AG04449 (cell line): ENCODE results near the gene OXSR1.

Experiments used
- CTCF ChIA-PET: fragments of 350-600 bp; formaldehyde crosslinking; extraction: SDS; loops from one replicate; lab custom pipeline; 2021; ENCODE audit warnings: antibody characterized with exemption; lab: Yijun Ruan, JAX
- POLR2A ChIA-PET: fragments of 400-600, 350-600 bp; formaldehyde crosslinking; extraction: SDS; loops from one replicate; lab custom pipeline; 2020; ENCODE audit warnings: antibody characterized with exemption, inconsistent platforms; lab: Yijun Ruan, JAX
- DNase-seq: peaks from one replicate; pipeline ENCODE4 v3.0.0-alpha.2; 2010; ENCODE audit warnings: low read depth, low spot score
- H3K4me3 ChIP-seq: 2 replicates; pipeline ENCODE4 v1.5.1; 2011; ENCODE audit warnings: low read depth, mild to moderate bottlenecking, control low read depth, low read length
- CTCF ChIP-seq: IDR thresholded peaks from one replicate; pipeline ENCODE4 v1.5.1; 2011; ENCODE audit warnings: mild to moderate bottlenecking, moderate library complexity, low read length, control low read depth, inconsistent platforms; ENCODE audit not compliant: insufficient read depth; ENCODE audit errors: missing control alignments

The OXSR1 gene

DNA sequence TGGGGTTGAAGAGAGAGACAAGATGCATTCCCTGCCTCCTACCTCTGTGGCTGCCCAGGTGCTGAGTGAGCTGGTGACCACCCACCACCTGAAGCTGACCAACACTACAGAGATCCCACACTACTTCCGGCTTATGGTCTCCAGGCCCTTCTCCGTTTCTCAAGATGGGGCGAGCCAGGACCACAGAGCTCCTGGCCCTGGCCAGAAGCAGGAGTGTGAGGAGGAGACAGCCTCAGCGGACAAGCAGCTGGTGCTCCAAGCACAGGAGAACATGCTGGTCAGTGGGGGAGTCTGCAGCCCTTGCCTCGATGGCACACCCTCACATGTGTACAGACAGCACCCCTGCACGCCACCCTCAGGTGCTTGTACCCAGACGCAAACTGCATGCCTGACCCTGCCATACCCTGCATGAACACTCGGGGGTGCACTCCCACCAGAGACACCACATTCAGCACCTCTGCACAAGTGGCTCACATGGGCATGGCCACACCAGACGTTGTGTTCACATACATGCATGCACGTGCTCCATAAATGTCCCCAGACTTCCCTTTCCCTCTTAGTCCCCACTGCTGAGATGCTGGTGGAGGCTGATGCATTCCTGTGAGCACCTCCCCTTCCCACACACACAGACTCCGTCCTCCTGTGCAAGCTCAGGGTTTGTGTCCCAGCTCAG, 47.5 kb upstream of the OXSR1 start:
- POLR2A ChIA-PET: interaction anchor here (1.1 kb wide), 1 partner anchor 19 kb away, joined by 3 read pairs; the partner anchor contains the start of gene ACAA1
- peak; percentile 84 for TF ChIP-seq CTCF
- DNase-seq: no peak
- H3K4me3 ChIP-seq: no peak overlapping the region
- CTCF ChIA-PET: interaction anchor here (1.0 to 6.1 kb wide), 14 partner anchors 10 to 378 kb away, joined by 3 to 51 read pairs (median 6); partner anchors contain the start of genes EXOG and XYLB

- H3K4me3 ChIP-seq: no peak overlapping the region
- no peak for DNase-seq
- no peak for TF ChIP-seq CTCF
- CTCF ChIA-PET: interaction anchor here (1.1 to 6.1 kb wide), 14 partner anchors 10 to 377 kb away, joined by 3 to 51 read pairs (median 7); partner anchors contain the start of genes ACAA1, EXOG and XYLB
- POLR2A ChIA-PET: interaction anchor here (1.1 kb wide), 1 partner anchor 18 kb away, joined by 3 read pairs; the partner anchor contains the start of gene ACAA1
These were observed 46.7 kb upstream of the OXSR1 start for GRCh38 chr3:38118421-38119247.

DNA sequence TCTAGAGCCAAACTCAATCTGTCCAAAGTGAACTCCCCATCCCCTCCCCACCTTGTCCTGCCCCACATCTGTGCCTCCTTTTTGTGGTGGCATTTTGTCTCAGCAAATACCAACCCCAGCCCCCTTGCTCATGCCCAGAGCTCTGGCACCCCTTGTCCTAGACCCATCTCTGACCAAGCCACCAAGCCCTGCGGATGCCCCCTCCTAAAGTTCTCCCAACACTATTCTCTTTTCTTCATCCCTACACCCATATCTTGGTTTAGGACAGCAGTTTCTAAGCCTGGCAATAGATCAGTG, 46.1 kb upstream of the OXSR1 start:
- POLR2A ChIA-PET: no interaction called here
- H3K4me3 ChIP-seq: no peak overlapping the region
- DNase-seq: no peak
- no peak for TF ChIP-seq CTCF
- CTCF ChIA-PET: interaction anchor here (1.2 to 6.1 kb wide), 11 partner anchors 9 to 364 kb away, joined by 3 to 51 read pairs (median 11); partner anchors contain the start of genes ACAA1 and XYLB

- no peak for DNase-seq
- ChIA-PET CTCF (interaction anchor here (1.2 to 6.1 kb wide), 9 partner anchors 8 to 361 kb away, joined by 3 to 51 read pairs (median 8); partner anchors contain the start of genes ACAA1 and XYLB), POLR2A (no interaction called here)
- TF ChIP-seq CTCF: no peak
- no peak overlapping the region for H3K4me3 ChIP-seq
These were observed 45.3 kb upstream of the OXSR1 start for GRCh38 chr3:38119821-38120692.

GRCh38 chr3:38120693-38121450, 44.5 kb upstream of the OXSR1 start:
- ChIA-PET CTCF (interaction anchor here (1.5 to 6.1 kb wide), 5 partner anchors 7 to 225 kb away, joined by 3 to 51 read pairs (median 8); partner anchors contain the start of gene XYLB), POLR2A (interaction anchor here (0.7 kb wide), 1 partner anchor 16 kb away, joined by 3 read pairs; the partner anchor contains the start of gene ACAA1)
- no peak overlapping the region for H3K4me3 ChIP-seq
- no peak for TF ChIP-seq CTCF
- DNase-seq: no peak
